ENCODE measurements around the gene FADS1.

GRCh38 chr11:61773809-61774208, 43.0 kb downstream of the FADS1 start:
- TF ChIP-seq CTCF (IDR thresholded peaks at IDR 0.05) = no peak
- no peak for TF ChIP-seq POLR2A (IDR thresholded peaks at IDR 0.05)
- no peak for TF ChIP-seq POLR2AphosphoS5 (IDR thresholded peaks at IDR 0.05)
